ENCODE measurements around the gene HHIPL2. TPM values are rescaled to one million over a fixed set of nuclear protein-coding genes. Genes with fewer than 3 reads are reported as not detected.

HHIPL2 gene
- total RNA-seq, 1 experiment from 2014 or later = 0.32 TPM

DNA sequence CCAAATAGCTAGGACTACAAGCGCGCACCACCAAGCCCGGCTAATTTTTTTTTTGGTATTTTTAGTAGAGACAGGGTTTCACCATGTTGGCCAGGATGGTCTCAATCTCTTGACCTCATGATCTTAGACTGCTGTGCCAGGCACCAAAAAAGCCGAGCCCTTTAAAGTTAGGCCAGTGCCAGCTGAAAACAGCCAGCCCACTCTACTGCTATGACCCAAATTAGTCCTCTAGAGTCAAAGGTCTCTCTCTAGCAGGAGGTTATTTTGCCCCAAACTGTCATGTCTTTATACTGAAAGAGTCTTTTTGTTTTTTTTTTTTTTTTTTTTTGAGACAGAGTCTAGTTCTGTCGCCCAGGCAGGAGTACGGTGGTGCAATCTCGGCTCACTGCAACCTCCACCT is 9.7 kb upstream of the HHIPL2 start:
- Histone ChIP-seq H3K27me3 (replicated peaks; ENCODE audit: control insufficient read depth, insufficient read depth, low read length) (no peaks in the 10 kb centered on the region), H3K4me1 (no peaks in the 10 kb centered on the region), H3K36me3 (ENCODE audit: control insufficient read depth, insufficient read depth, low read length) (no peaks in the 10 kb centered on the region), H3K9me3 (no peaks in the 10 kb centered on the region), H3K4me3 (ENCODE audit: low read depth, low read length) (no peak overlapping the region)
- ChIA-PET POLR2A (no interaction called here), CTCF (no interaction called here)
- no peaks in the 10 kb centered on the region for H3K4me1 Mint-ChIP-seq (ENCODE audit: low read depth, unreplicated experiment)
- H3K27ac Mint-ChIP-seq (ENCODE audit: unreplicated experiment) = no peak overlapping the region
- no peak for DNase-seq
- BruUV-seq (replicated peaks) = no TSS peak
- no peak overlapping the region for H3K4me3 Mint-ChIP-seq (ENCODE audit: unreplicated experiment)
- TF ChIP-seq, protein P1, sequence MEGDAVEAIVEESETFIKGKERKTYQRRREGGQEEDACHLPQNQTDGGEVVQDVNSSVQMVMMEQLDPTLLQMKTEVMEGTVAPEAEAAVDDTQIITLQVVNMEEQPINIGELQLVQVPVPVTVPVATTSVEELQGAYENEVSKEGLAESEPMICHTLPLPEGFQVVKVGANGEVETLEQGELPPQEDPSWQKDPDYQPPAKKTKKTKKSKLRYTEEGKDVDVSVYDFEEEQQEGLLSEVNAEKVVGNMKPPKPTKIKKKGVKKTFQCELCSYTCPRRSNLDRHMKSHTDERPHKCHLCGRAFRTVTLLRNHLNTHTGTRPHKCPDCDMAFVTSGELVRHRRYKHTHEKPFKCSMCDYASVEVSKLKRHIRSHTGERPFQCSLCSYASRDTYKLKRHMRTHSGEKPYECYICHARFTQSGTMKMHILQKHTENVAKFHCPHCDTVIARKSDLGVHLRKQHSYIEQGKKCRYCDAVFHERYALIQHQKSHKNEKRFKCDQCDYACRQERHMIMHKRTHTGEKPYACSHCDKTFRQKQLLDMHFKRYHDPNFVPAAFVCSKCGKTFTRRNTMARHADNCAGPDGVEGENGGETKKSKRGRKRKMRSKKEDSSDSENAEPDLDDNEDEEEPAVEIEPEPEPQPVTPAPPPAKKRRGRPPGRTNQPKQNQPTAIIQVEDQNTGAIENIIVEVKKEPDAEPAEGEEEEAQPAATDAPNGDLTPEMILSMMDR (IDR thresholded peaks at IDR 0.05; ENCODE audit: insufficient read depth in 1 of 2, low read depth in 1 of 2, low read length in 1 of 2, severe bottlenecking in 1 of 2, unreplicated experiment in 1 of 2) = no peak
- H3K36me3 Mint-ChIP-seq (ENCODE audit: insufficient read depth, unreplicated experiment) = peaks cover 5% of the 10 kb centered on the region
- intact Hi-C loops (cut with micrococcal nuclease; ENCODE audit: unreplicated experiment) = no loop called here
- no peaks in the 10 kb centered on the region for H3K27me3 Mint-ChIP-seq (ENCODE audit: insufficient read depth, unreplicated experiment)
- H3K9me3 Mint-ChIP-seq (ENCODE audit: unreplicated experiment) = no peaks in the 10 kb centered on the region

DNA sequence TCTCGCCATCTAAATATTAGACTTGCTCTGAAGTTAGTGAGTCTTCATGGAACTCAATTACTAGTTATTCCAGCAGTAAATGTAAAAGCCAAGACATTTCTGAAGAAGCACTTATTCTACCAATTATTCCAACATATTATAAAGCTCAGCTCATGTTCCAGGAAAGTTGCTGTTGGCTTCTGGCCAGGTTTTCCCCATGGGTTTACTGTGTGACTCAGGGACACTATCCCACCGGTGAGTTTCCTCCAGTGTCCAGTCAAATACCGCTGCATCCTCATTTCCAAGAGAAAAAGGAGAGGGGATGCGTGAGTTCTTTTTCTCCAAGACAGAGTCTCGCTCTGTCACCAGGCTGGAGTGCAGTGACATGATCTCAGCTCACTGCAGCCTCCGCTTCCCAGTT is 9.2 kb upstream of the HHIPL2 start:
- peaks cover 5% of the 10 kb centered on the region for H3K36me3 Mint-ChIP-seq (ENCODE audit: insufficient read depth, unreplicated experiment)

DNA sequence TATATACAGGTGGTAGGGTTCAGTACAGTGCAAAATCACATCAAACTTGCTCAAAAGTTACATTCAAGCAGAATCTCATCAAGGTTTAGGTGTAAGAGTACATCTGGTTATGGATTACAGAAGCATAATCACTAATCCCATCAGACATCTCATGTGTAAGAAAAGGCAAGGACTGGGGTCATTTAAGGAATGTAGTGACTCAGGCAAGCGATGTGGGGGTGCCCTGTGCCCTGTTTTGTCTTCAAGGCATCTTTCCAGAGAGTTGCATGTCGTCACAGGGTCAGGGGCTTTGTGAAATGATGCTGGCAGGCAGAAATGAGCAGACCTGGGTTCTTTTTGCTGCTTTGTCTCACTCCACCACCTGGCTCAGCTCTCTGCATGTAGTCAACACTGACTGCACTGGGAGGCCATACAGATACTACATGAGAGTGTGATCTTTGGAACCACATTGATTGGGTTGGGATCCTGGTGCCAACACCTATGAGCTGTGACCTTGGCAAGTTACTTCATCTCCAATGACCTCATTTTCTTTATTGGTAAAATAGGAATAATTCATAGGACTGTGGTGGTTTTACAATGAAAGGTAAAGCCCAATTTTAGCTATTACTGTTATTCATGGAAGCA is 8.2 kb upstream of the HHIPL2 start:
- no TSS peak for BruUV-seq (replicated peaks)
- no peaks in the 10 kb centered on the region for H3K9me3 Mint-ChIP-seq (ENCODE audit: unreplicated experiment)
- Histone ChIP-seq H3K4me1 (no peaks in the 10 kb centered on the region), H3K9me3 (no peaks in the 10 kb centered on the region), H3K36me3 (ENCODE audit: control insufficient read depth, insufficient read depth, low read length) (no peaks in the 10 kb centered on the region), H3K27me3 (replicated peaks; ENCODE audit: control insufficient read depth, insufficient read depth, low read length) (no peaks in the 10 kb centered on the region), H3K4me3 (ENCODE audit: low read depth, low read length) (no peak overlapping the region)
- CTCF ChIA-PET = no interaction called here
- peaks cover 5% of the 10 kb centered on the region for H3K36me3 Mint-ChIP-seq (ENCODE audit: insufficient read depth, unreplicated experiment)
- H3K27ac Mint-ChIP-seq (ENCODE audit: unreplicated experiment) = no peak overlapping the region
- no peak overlapping the region for H3K4me3 Mint-ChIP-seq (ENCODE audit: unreplicated experiment)
- TF ChIP-seq, protein P1 (IDR thresholded peaks at IDR 0.05; ENCODE audit: insufficient read depth in 1 of 2, low read depth in 1 of 2, low read length in 1 of 2, severe bottlenecking in 1 of 2, unreplicated experiment in 1 of 2) = no peak
- H3K27me3 Mint-ChIP-seq (ENCODE audit: insufficient read depth, unreplicated experiment) = no peaks in the 10 kb centered on the region
- intact Hi-C loops (cut with micrococcal nuclease; ENCODE audit: unreplicated experiment) = no loop called here
- POLR2A ChIA-PET = no interaction called here
- DNase-seq = no peak
- no peaks in the 10 kb centered on the region for H3K4me1 Mint-ChIP-seq (ENCODE audit: low read depth, unreplicated experiment)

More for the DNA sequence above, 9.2 kb upstream of the HHIPL2 start:
- no peak overlapping the region for H3K4me3 ChIP-seq (ENCODE audit: low read depth, low read length)
- DNase-seq = no peak
- no peaks in the 10 kb centered on the region for H3K27me3 ChIP-seq (replicated peaks; ENCODE audit: control insufficient read depth, insufficient read depth, low read length)
- no peaks in the 10 kb centered on the region for H3K4me1 ChIP-seq
- CTCF ChIA-PET = no interaction called here
- POLR2A ChIA-PET = no interaction called here
- Mint-ChIP-seq H3K27me3 (ENCODE audit: insufficient read depth, unreplicated experiment) (no peaks in the 10 kb centered on the region), H3K4me3 (ENCODE audit: unreplicated experiment) (no peak overlapping the region), H3K4me1 (ENCODE audit: low read depth, unreplicated experiment) (no peaks in the 10 kb centered on the region), H3K27ac (ENCODE audit: unreplicated experiment) (no peak overlapping the region), H3K9me3 (ENCODE audit: unreplicated experiment) (no peaks in the 10 kb centered on the region)
- no TSS peak for BruUV-seq (replicated peaks)
- no peaks in the 10 kb centered on the region for H3K36me3 ChIP-seq (ENCODE audit: control insufficient read depth, insufficient read depth, low read length)
- TF ChIP-seq, protein P1 (IDR thresholded peaks at IDR 0.05; ENCODE audit: insufficient read depth in 1 of 2, low read depth in 1 of 2, low read length in 1 of 2, severe bottlenecking in 1 of 2, unreplicated experiment in 1 of 2) = no peak
- intact Hi-C loops (cut with micrococcal nuclease; ENCODE audit: unreplicated experiment) = no loop called here
- no peaks in the 10 kb centered on the region for H3K9me3 ChIP-seq

All from Caco-2 (cell line).